CMK (cell line): ENCODE data around the gene C1GALT1.
"Not testable (repeated sequence)": the region's sequence is repeated elsewhere in the genome, so short reads cannot be mapped to it uniquely, and the experiment has no call there.

Experiments used
- DNase-seq: peaks from one replicate; pipeline ENCODE4 v3.0.0-alpha.2; 2010; ENCODE audit warnings: low read depth

The C1GALT1 gene

GRCh38 chr7:7169296-7169695, 13.0 kb upstream of the C1GALT1 start:
- no peak for DNase-seq

- DNase-seq, result no peak
Observed at GRCh38 chr7:7173956-7174632, 8.2 kb upstream of the C1GALT1 start.

GRCh38 chr7:7175075-7175695, 7.2 kb upstream of the C1GALT1 start:
- DNase-seq, result no peak

- no peak for DNase-seq
Observed at GRCh38 chr7:7176406-7177043, 5.8 kb upstream of the C1GALT1 start.

- no peak for DNase-seq
Observed at GRCh38 chr7:7177044-7177517, 5.3 kb upstream of the C1GALT1 start.

- no peak for DNase-seq
Observed at GRCh38 chr7:7178081-7178480, 4.3 kb upstream of the C1GALT1 start.

- no peak for DNase-seq
Observed at GRCh38 chr7:7178906-7179305, 3.4 kb upstream of the C1GALT1 start.

- DNase-seq, result no peak
Observed at GRCh38 chr7:7180725-7181449, 1.5 kb upstream of the C1GALT1 start.

- peak; percentile 78 for DNase-seq
Observed at GRCh38 chr7:7181519-7182155, 707 bp upstream of the C1GALT1 start.

- DNase-seq, result no peak
Observed at GRCh38 chr7:7183061-7183837, 905 bp downstream of the C1GALT1 start.

GRCh38 chr7:7183838-7184463, 1.6 kb downstream of the C1GALT1 start:
- no peak for DNase-seq

GRCh38 chr7:7185371-7185989, 3.1 kb downstream of the C1GALT1 start:
- no peak for DNase-seq

GRCh38 chr7:7188091-7188490, 5.7 kb downstream of the C1GALT1 start:
- DNase-seq, result no peak

GRCh38 chr7:7188742-7189141, 6.4 kb downstream of the C1GALT1 start:
- no peak for DNase-seq

GRCh38 chr7:7190142-7190541, 7.8 kb downstream of the C1GALT1 start:
- peak; percentile 18 for DNase-seq

- no peak for DNase-seq
Observed at GRCh38 chr7:7191137-7191536, 8.8 kb downstream of the C1GALT1 start.

- DNase-seq, result not testable (repeated sequence)
Observed at GRCh38 chr7:7192798-7193788, 10.7 kb downstream of the C1GALT1 start.

GRCh38 chr7:7199592-7199991, 17.2 kb downstream of the C1GALT1 start:
- not testable (repeated sequence) for DNase-seq

GRCh38 chr7:7200255-7200654, 17.9 kb downstream of the C1GALT1 start:
- not testable (repeated sequence) for DNase-seq
